H7 (cell line): ENCODE measurements around the gene MUC22. TPM values are rescaled to one million over a fixed set of nuclear protein-coding genes. Genes with fewer than 3 reads are reported as not detected.
A peak's percentile ranks its signal among the peaks of the same experiment; 100 is the strongest.
"Not testable (repeated sequence)": the region's sequence is repeated elsewhere in the genome, so short reads cannot be mapped to it uniquely, and the experiment has no call there.

Source experiments
- DNase-seq: peaks from one replicate; pipeline ENCODE4 v3.0.0; 2012
- H3K27me3 ChIP-seq: 2 replicates; pipeline ENCODE4 v1.6.0; 2011; ENCODE audit warnings: mild to moderate bottlenecking, low read length; ENCODE audit not compliant: control insufficient read depth, insufficient read depth
- H3K36me3 ChIP-seq: replicated peaks from 2 replicates; pipeline ENCODE4 v1.5.1; 2011; ENCODE audit warnings: low read length; ENCODE audit not compliant: control insufficient read depth, insufficient read depth
- H3K4me3 ChIP-seq: 2 replicates; pipeline ENCODE4 v1.5.1; 2011; ENCODE audit warnings: low read depth, mild to moderate bottlenecking, control low read depth, low read length, moderate library complexity; ENCODE audit not compliant: insufficient read depth
- total RNA-seq: library from RNA; depleted of rRNA; stranded (reverse); fragments of >200 nt; shearing (Covaris generic); gene quantifications from 2 replicates; pipeline ENCODE4 v1.2.3, GENCODE V29; 2014

Gene MUC22
- total RNA-seq, 1 experiment from 2014 or later, result not detected

DNA sequence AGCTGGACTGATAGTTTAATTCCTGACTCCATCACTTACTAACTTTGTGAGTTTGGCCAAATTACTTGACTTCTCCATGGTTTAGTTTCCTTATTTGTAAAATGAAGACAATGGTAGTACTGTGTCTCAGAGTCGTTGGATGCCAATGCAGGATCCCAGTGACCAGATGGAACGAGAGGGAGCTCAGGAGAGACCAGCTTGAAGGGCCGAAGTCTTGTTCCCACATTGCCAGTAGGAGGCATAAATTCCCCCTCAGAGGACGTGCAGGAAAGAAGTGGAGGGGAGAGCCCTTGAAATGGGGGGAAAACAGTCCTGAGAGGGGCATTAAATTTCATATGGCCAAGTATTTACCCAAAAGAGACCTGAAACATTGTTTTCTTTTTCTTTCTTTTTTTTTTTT is 2.1 kb upstream of the MUC22 start:
- no peaks in the 10 kb centered on the region for H3K36me3 ChIP-seq
- no peaks in the 10 kb centered on the region for H3K27me3 ChIP-seq
- peak; percentile 63 for DNase-seq
- H3K4me3 ChIP-seq, result no peak overlapping the region

DNA sequence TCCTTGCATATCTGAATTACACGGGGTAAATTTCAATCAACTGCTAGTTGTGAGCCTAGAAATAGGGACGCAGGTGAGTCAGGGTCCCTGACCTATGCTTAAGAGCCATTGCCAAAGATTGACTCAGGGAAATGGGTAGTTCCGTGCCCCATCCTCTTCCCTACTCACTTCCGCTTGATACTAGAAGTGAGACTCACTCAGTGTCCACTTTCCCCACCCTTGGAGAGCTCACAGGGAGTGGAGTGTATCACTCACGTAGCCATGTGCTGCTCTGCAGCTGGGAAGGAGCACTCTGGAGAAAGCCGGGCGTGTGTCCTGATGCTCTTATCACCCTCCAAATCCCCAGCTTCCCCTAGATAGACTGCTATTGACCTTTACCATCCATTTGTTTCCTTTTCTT is 543 bp upstream of the MUC22 start:
- no peak for DNase-seq

DNA sequence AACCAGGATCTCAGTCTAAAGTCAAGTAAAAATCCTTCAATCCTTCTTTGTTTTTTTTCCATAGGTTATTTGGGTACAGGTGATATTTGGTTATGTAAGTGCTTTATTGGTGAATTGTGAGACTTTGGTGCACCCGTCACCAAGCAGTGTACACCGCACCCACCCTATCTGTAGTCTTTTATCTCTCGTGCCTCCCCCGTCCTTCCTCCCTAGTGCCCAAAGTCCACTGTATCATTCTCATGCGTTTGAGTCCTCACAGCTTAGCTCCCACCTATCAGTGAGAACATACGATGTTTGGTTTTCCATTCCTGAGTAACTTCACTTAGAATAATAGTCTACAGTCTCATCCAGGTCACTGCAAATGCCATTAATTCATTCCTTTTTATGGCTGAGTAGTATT is 879 bp downstream of the MUC22 start:
- Histone ChIP-seq H3K27me3 (no peaks in the 10 kb centered on the region), H3K36me3 (no peaks in the 10 kb centered on the region), H3K4me3 (no peak overlapping the region)
- no peak for DNase-seq

More for the DNA sequence above, 543 bp upstream of the MUC22 start:
- H3K4me3 ChIP-seq, result no peak overlapping the region
- no peaks in the 10 kb centered on the region for H3K36me3 ChIP-seq
- H3K27me3 ChIP-seq, result no peaks in the 10 kb centered on the region

DNA sequence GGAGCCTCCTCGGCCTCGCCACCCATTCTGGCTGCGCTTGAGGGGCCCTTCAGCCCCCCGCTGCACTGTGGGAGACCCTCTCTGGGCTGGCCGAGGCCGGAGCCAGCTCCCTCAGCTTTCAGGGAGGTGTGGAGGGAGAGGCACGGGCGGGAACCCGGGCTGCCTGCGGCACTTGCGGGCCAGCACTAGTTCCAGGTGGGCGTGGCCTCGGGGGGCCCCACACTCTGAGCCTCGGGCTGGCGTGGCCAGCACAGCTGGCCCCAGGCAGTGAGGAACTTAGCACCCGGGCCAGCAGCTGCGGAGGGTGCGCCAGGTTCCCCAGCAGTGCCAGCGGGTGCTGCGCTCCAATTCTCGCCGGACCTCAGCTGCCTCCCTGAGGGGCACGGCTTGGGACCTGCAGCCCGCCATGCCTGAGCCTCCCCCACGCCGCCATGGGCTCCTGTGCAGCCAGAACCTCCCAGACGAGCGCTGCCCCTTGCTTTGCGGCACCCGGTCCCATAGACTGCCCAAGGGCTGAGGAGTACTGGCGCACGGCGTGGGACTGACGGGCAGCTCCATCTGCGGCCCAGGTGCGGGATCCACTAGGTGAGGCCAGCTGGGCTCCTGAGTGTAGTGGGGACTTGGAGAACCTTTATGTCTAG is 6.5 kb downstream of the MUC22 start:
- Histone ChIP-seq H3K36me3 (no peaks in the 10 kb centered on the region), H3K27me3 (no peaks in the 10 kb centered on the region), H3K4me3 (no peak overlapping the region)
- no peak for DNase-seq

DNA sequence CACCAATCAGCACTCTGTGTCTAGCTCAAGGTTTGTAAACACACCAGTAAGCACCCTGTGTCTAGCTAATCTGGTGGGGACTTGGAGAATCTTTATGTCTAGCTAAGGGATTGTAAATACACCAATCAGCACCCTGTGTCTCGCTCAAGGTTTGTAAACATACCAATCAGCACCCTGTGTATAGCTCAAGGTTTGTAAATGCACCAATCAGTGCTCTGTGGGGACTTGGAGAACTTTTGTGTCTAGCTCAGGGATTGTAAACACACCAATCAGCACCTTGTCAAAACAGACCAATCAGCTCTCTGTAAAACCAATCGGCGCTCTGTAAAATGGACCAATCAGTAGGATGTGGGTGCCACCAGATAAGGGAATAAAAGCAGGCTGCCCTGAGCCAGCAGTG is 7.2 kb downstream of the MUC22 start:
- H3K36me3 ChIP-seq, DNase-seq, H3K27me3 ChIP-seq, H3K4me3 ChIP-seq: not testable (repeated sequence)

DNA sequence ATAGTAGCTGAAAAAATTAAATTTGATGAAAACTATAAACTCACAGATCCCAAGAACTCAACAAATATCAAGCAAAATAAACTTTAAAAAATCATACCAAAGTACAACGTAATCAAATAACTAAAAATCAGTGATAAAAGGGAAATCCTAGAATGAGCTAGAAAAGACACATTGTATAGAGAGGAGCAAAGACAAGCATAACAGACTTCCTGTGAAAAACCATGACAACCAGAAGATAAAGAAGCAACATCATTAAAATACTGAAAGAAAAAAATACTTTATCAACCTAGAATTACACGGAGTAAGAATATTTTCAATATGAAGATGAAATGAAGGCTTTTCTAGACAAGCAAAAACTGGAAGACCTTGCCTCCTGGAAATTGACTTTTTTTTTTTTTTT is 9.8 kb downstream of the MUC22 start:
- DNase-seq, result no peak
- Histone ChIP-seq H3K36me3 (no peaks in the 10 kb centered on the region), H3K27me3 (no peaks in the 10 kb centered on the region), H3K4me3 (no peak overlapping the region)

DNA sequence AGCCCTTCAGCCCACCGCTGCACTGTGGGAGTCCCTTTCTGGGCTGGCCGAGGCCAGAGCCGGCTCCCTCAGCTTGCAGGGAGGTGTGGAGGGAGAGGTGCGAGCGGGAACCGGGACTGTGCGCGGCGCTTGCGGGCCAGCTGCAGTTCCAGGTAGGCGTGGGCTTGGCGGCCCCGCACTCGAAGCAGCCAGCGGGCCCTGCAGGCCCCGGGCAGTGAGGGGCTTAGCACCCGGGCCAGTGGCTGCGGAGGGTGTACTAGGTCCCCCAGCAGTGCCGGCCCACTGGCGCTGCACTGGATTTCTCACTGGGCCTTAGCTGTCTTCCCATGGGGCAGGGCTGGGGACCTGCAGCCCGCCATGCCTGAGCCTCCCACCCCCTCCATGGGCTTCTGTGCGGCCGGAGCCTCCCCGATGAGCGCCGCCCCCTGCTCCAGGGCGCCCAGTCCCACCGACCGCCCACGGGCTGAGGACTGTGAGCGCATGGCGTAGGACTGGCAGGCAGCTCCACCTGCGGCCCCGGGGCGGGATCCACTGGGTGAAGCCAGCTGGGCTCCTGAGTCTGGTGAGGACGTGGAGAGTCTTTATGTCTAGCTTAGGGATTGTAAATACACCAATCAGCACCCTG is 10.5 kb downstream of the MUC22 start:
- H3K4me3 ChIP-seq, H3K36me3 ChIP-seq, H3K27me3 ChIP-seq, DNase-seq: not testable (repeated sequence)

DNA sequence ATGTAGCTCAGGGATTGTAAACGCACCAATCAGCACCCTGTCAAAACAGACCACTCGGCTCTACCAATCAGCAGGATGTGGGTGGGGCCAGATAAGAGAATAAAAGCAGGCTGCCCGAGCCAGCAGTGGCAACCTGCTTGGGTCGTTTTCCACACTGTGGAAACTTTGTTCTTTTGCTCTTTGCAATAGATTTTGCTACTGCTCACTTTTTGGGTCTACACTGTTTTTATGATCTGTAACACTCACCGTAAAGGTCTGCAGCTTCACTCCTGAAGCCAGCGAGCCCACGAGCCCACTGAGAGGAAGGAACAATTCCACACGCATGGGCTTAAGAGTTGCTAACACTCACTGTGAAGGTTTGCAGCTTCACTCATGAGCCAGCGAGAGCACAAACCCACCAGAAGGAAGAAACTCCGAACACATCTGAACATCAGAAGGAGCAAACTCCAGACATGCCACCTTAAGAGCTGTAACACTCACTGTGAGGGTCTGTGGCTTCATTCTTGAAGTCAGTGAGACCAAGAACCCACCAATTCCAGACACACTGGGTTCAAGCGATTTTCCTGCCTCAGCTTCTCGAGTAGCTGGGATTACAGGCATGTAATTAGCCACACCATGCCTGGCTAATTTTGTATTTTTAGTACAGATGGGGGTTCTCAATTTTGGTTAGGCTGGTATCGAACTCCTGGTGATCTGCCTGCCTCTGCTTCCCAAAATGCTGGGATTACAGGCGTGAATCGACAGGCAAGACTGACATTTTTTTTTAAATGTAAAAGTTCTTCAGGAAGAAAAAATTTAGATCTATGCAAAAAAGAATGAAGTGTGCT is 11.6 kb downstream of the MUC22 start:
- DNase-seq, H3K36me3 ChIP-seq, H3K27me3 ChIP-seq, H3K4me3 ChIP-seq: not testable (repeated sequence)

DNA sequence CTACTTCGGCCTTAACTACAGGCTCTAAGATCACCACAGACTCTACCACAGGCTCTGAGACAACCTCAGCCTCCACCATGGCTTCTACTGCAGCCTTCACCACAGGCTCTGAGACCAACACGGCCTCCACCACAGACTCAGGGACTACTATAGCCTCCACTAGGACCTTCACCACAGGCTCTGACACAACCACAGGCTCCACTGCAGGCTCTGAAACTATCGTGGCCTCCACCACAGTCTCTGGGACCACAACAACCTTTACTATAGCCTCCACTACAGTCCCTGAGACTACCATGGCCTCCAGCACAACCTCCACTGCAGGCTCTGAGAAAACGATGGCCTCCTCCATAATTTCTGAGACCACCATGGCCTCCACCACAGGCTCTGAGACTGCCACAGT is 15.3 kb downstream of the MUC22 start:
- DNase-seq, result no peak
- Histone ChIP-seq H3K4me3 (no peak overlapping the region), H3K27me3 (no peaks in the 10 kb centered on the region)

DNA sequence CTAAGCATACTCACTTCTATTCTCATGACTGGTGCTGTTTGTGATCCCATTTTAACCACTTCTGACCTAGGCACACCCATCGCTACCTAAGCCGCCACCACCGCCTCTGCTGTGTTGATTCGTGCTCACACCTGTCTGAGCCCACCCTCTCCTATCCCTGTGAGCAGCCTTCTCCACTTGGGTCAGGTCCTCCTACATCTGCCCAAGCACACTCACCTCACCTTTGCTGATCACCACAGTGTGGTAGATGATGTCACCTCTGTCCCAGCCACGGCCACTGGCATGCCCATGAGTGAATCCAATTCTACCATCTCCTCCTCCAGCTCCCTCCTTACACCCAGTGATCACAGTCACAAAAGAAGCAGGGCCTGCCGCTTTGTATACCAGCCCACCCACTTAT is 20.8 kb downstream of the MUC22 start:
- Histone ChIP-seq H3K4me3 (no peak overlapping the region), H3K27me3 (no peaks in the 10 kb centered on the region), H3K36me3 (no peaks in the 10 kb centered on the region)
- DNase-seq, result no peak

More for the DNA sequence above, 15.3 kb downstream of the MUC22 start:
- H3K36me3 ChIP-seq, result no peaks in the 10 kb centered on the region

DNA sequence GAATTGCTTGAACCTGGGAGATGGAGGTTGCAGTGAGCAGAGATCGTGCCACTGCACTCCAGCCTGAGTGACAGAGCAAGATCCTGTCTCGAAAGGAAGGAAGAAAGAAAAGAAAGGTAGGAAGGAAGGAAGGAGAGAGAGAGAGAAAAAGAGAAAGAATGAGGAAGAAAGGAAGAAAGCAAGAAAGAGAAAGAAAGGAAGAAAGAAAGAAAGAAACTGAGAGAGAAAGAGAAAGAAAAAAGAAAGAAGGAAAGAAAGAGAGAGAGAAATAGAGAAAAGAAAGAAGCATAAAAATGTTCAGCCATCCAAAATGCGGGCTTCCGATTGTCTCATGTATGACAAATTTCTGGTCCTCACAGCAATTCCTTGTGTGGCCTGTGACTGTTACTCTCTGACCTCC is 22.8 kb downstream of the MUC22 start:
- Histone ChIP-seq H3K27me3 (no peaks in the 10 kb centered on the region), H3K4me3 (no peak overlapping the region), H3K36me3 (no peaks in the 10 kb centered on the region)
- DNase-seq, result no peak

DNA sequence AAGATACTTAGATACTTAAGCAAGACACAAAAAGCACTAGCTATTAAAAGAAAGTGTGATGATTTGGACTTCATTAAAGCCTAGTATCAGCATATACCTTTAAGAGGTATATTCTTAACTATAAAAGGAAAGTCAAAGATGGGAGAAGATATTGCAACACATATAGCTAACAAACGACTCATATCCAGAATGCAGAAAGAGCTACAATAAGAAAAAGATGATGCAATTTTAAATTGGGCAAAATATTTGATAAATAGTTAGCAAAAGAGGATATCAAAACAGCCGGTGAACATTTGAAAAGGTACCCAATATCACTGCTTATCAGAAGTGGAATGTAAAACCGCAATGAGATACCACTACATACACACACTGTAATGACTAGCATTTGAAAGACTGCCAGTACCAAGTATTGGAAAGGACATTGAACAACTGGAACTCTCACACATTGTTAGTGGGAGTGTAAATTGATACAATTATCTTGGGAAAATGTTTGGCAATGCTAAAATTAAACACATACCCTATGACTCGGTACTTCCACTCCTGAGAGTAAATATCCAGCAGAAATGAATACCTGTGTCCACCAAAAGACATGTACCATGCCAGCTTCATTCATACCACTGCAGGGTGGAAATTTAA is 25.7 kb downstream of the MUC22 start:
- Histone ChIP-seq H3K36me3 (no peaks in the 10 kb centered on the region), H3K27me3 (no peaks in the 10 kb centered on the region)
- no peak for DNase-seq

DNA sequence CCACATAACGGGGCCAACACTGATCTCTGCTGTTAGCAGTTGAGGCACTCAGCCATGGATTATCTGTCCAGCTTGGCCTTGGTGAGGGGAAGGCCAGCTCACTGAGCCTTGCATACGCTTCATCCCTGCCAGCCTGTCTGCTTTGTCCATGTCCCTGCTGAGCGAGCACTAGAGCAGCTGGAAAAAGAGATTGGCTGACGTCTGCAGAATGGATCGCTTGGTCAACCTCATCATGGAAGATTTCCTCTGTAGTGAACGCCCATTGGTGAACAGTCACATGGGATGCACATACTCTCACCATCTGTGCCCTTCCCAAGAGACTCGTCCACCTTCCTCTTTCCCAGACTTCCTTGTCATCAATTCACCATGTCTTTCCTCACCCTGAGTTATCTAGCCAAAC is 26.9 kb downstream of the MUC22 start:
- Histone ChIP-seq H3K36me3 (no peaks in the 10 kb centered on the region), H3K4me3 (no peak overlapping the region), H3K27me3 (no peaks in the 10 kb centered on the region)
- no peak for DNase-seq

More for the DNA sequence above, 25.7 kb downstream of the MUC22 start:
- no peak overlapping the region for H3K4me3 ChIP-seq

DNA sequence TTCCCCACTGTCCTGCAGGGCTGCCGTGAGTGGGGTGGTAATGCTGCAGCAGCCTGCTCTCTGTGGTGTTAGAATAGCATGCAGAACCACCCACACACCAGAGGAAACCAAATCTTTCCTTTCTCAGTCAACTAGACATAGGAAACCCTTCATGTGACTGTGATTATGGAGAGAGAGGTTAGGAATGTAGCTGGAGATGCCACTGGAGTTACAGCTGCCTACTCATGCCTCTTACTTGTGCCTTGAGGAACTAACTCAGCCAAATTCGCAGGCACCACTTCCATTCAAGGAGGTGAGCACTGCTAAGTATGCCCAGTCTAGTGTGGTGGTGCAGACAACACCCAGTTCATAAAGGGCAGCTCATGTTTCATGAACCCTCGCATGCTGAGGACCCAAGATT is 27.4 kb downstream of the MUC22 start:
- Histone ChIP-seq H3K27me3 (no peaks in the 10 kb centered on the region), H3K4me3 (no peak overlapping the region), H3K36me3 (no peaks in the 10 kb centered on the region)
- no peak for DNase-seq

DNA sequence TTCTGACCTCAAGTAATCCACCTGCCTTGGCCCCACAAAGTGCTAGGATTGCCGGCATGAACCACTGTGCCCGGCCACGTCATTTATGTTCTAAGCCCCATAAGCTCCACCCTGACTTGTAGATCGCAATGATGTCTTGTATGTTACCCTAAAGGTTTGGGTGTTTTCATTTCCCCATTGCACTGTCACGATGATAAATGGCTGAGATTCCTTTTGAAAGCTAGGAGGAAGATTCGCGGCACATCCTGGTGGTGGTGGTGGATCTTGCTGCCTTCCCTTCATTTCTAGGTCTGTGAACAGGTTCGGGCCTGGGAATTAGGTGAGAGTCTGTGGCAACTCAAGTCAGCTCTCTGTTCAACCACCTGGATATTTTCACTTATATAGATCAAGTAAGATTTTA is 28.3 kb downstream of the MUC22 start:
- no peak for DNase-seq
- no peaks in the 10 kb centered on the region for H3K27me3 ChIP-seq
- no peaks in the 10 kb centered on the region for H3K36me3 ChIP-seq
- H3K4me3 ChIP-seq, result no peak overlapping the region
